GM23248 (cell line): ENCODE measurements around the gene MESD.

Experiments used
- EZH2 ChIP-seq: fragments of 200-600 bp; sonication (generic); IDR thresholded peaks from 2 replicates; pipeline ENCODE4 v1.6.1; 2018; ENCODE audit warnings: antibody characterized with exemption, mild to moderate bottlenecking; ENCODE audit not compliant: insufficient read depth, poor library complexity, severe bottlenecking
- EZH2phosphoT487 ChIP-seq: fragments of 200-600 bp; sonication (generic); IDR thresholded peaks from 2 replicates; pipeline ENCODE4 v1.6.1; 2018; ENCODE audit warnings: antibody characterized with exemption, moderate library complexity, mild to moderate bottlenecking, low read depth; ENCODE audit not compliant: insufficient read depth

GRCh38 chr15:81002331-81003096 lies 12.9 kb upstream of the MESD start:
- TF ChIP-seq EZH2, result no peak
- TF ChIP-seq EZH2phosphoT487, result no peak
